Measurements from ENCODE around the gene MED13L. TPM values are rescaled to one million over a fixed set of nuclear protein-coding genes. Genes with fewer than 3 reads are reported as not detected.
A peak's percentile ranks its signal among the peaks of the same experiment; 100 is the strongest.

Gene MED13L
- polyA plus RNA-seq, 1 of the 3 experiments (the other 2 are of a cell fraction): 17.1 TPM

- no peaks in the 10 kb centered on the region for H3K9me3 ChIP-seq
- H3K9ac ChIP-seq: no peak overlapping the region
- CTCF ChIA-PET: no interaction called here
- POLR2A ChIA-PET: no interaction called here
- H3K4me2 ChIP-seq: no peak overlapping the region
- H3F3A ChIP-seq (replicated peaks; ENCODE audit: insufficient read depth): peaks cover 48% of the 10 kb centered on the region
- no peaks in the 10 kb centered on the region for H3K27me3 ChIP-seq (ENCODE audit: insufficient read depth)
- WGBS (ENCODE audit: low lambda C conversion rate): 97% methylated on average over 3 of the region's 3 CpGs
- H3K9me2 ChIP-seq: no peaks in the 10 kb centered on the region
- no peak overlapping the region for H3K27ac ChIP-seq (ENCODE audit: low read depth in 2 of 2, low read length in 1 of 2)
- peaks cover 97% of the 10 kb centered on the region for H4K20me1 ChIP-seq (ENCODE audit: insufficient read depth)
- no peaks in the 10 kb centered on the region for H3K36me3 ChIP-seq (replicated peaks in 1 of 2; ENCODE audit: control insufficient read depth in 1 of 2, insufficient read depth in 2 of 2, low read length in 1 of 2)
- H3K79me2 ChIP-seq (ENCODE audit: insufficient read depth): peaks cover 97% of the 10 kb centered on the region
- DNase-seq: no peak
- H3K4me3 ChIP-seq (ENCODE audit: low read depth in 2 of 2, low read length in 1 of 2): no peak overlapping the region
- no peak overlapping the region for H2AFZ ChIP-seq (ENCODE audit: low read depth)
- TF ChIP-seq USF2 (IDR thresholded peaks at IDR 0.05; ENCODE audit: borderline replicate concordance, low read depth, low read length) (no peak), GATA2 (CRISPR knock-in tag; IDR thresholded peaks at IDR 0.05) (no peak), EP300 (IDR thresholded peaks at IDR 0.05; ENCODE audit: borderline replicate concordance in 1 of 2, low read depth in 1 of 2, low read length in 1 of 2) (no peak), FOXJ3 (CRISPR knock-in tag; IDR thresholded peaks at IDR 0.05) (no peak)
- H3K4me1 ChIP-seq (ENCODE audit: control insufficient read depth in 1 of 2, insufficient read depth in 2 of 2, low read depth in 1 of 2, low read length in 1 of 2): peaks cover 39 to 47% of the 10 kb centered on the region in 2 experiments; a peak in 3 of 4 replicates
These were observed 132.0 kb downstream of the MED13L start for GRCh38 chr12:116145451-116145850.

GRCh38 chr12:116144384-116144783 is 133.1 kb downstream of the MED13L start:
- DNase-seq: no peak
- WGBS (ENCODE audit: low lambda C conversion rate): 48% methylated on average over 1 of the region's 1 CpG
- no peak overlapping the region for H3K4me3 ChIP-seq (ENCODE audit: low read depth in 2 of 2, low read length in 1 of 2)

More at GRCh38 chr12:116144384-116144783, 133.1 kb downstream of the MED13L start:
- Histone ChIP-seq H3K9ac (peak overlapping the region; percentile 34; the same call in 1 of the 2 replicates), H3K4me1 (ENCODE audit: control insufficient read depth in 1 of 2, insufficient read depth in 2 of 2, low read depth in 1 of 2, low read length in 1 of 2) (peaks cover 29 to 39% of the 10 kb centered on the region in 2 experiments; a peak in 3 of 4 replicates), H2AFZ (ENCODE audit: low read depth) (no peak overlapping the region), H3K27me3 (ENCODE audit: insufficient read depth) (no peaks in the 10 kb centered on the region), H3K27ac (ENCODE audit: low read depth in 2 of 2, low read length in 1 of 2) (peak overlapping the region in 1 of 2 experiments; percentile 95; a peak in 3 of 4 replicates), H4K20me1 (ENCODE audit: insufficient read depth) (peaks cover 97% of the 10 kb centered on the region), H3K4me2 (peak overlapping the region; percentile 64), H3K36me3 (replicated peaks in 1 of 2; ENCODE audit: control insufficient read depth in 1 of 2, insufficient read depth in 2 of 2, low read length in 1 of 2) (no peaks in the 10 kb centered on the region), H3K9me3 (no peaks in the 10 kb centered on the region), H3F3A (replicated peaks; ENCODE audit: insufficient read depth) (peaks cover 38% of the 10 kb centered on the region), H3K79me2 (ENCODE audit: insufficient read depth) (peaks cover 97% of the 10 kb centered on the region), H3K9me2 (no peaks in the 10 kb centered on the region)
- CTCF ChIA-PET: interaction anchor here (0.6 to 5.4 kb wide), 5 partner anchors 9 to 565 kb away, joined by 3 to 38 read pairs (median 3); no protein-coding TSS in a partner anchor
- POLR2A ChIA-PET: no interaction called here
- TF ChIP-seq RXRA (IDR thresholded peaks at IDR 0.05; ENCODE audit: borderline replicate concordance, low read depth): no peak
- TF ChIP-seq GABPA (IDR thresholded peaks at IDR 0.05; ENCODE audit: low read depth): no peak
- TF ChIP-seq YY1 (IDR thresholded peaks at IDR 0.05; ENCODE audit: low read depth): no peak
- no peak for TF ChIP-seq NRF1 (IDR thresholded peaks at IDR 0.05; ENCODE audit: low read depth, low read length)
- no peak for TF ChIP-seq MXI1 (IDR thresholded peaks at IDR 0.05; ENCODE audit: low read depth, low read length)
- TF ChIP-seq FOXM1 (IDR thresholded peaks at IDR 0.05; ENCODE audit: low read depth): no peak
- TF ChIP-seq REST (IDR thresholded peaks at IDR 0.05; ENCODE audit: low read depth, low read length): no peak
- TF ChIP-seq PBX3 (IDR thresholded peaks at IDR 0.05): no peak
- no peak for TF ChIP-seq FOSL2 (IDR thresholded peaks at IDR 0.05; ENCODE audit: borderline replicate concordance, low read depth)
- TF ChIP-seq EZH2phosphoT487 (IDR thresholded peaks at IDR 0.05; ENCODE audit: borderline replicate concordance, low read depth): no peak
- TF ChIP-seq ZBTB33 (IDR thresholded peaks at IDR 0.05; ENCODE audit: borderline replicate concordance, low read depth): no peak

Data from SK-N-SH (cell line).